Measurements from ENCODE around the gene RGPD4. TPM values are rescaled to one million over a fixed set of nuclear protein-coding genes. Genes with fewer than 3 reads are reported as not detected.

Gene RGPD4
- total RNA-seq, 1 donor from 2014 or later = not detected

- peak; percentile 73 for TF ChIP-seq CTCF (conservative IDR thresholded peaks at IDR 0.05)
- H3K4me3 Mint-ChIP-seq = no peak overlapping the region
- peaks cover 5% of the 10 kb centered on the region for H3K4me1 Mint-ChIP-seq (ENCODE audit: unreplicated experiment)
- H3K27me3 Mint-ChIP-seq = peaks cover 15% of the 10 kb centered on the region
- no peak for DNase-seq (ENCODE audit: extremely low spot score, unreplicated experiment)
- no peaks in the 10 kb centered on the region for H3K9me3 Mint-ChIP-seq
- H3K36me3 Mint-ChIP-seq = no peaks in the 10 kb centered on the region
- no peak overlapping the region for H3K27ac Mint-ChIP-seq
Observed at GRCh38 chr2:107932979-107933378, 106.3 kb downstream of the RGPD4 start.

- no peaks in the 10 kb centered on the region for H3K36me3 Mint-ChIP-seq
- DNase-seq (ENCODE audit: extremely low spot score, unreplicated experiment) = no peak
- H3K4me3 Mint-ChIP-seq = no peak overlapping the region
- peaks cover 15% of the 10 kb centered on the region for H3K27me3 Mint-ChIP-seq
- peaks cover 5% of the 10 kb centered on the region for H3K4me1 Mint-ChIP-seq (ENCODE audit: unreplicated experiment)
- peak; percentile 88 for TF ChIP-seq CTCF (conservative IDR thresholded peaks at IDR 0.05)
- no peaks in the 10 kb centered on the region for H3K9me3 Mint-ChIP-seq
- no peak overlapping the region for H3K27ac Mint-ChIP-seq
Observed at GRCh38 chr2:107936433-107937359, 110.0 kb downstream of the RGPD4 start.

Other genes starting within 250 kb of the RGPD4 start
- 0.36 and 2.2 TPM in 2 replicates for gene SLC5A7, start 159.6 kb downstream of the RGPD4 start, total RNA-seq (ENCODE audit: low replicate concordance)

All from type B pancreatic cell (in vitro differentiated cells).